HepG2 (cell line): ENCODE results near the gene DNMT3A. TPM values are rescaled to one million over a fixed set of nuclear protein-coding genes. Genes with fewer than 3 reads are reported as not detected.

ENCODE experiments used
- CBX5 ChIP-seq: sonication (generic); formaldehyde crosslinking; IDR thresholded peaks from 2 replicates; pipeline ENCODE4 v1.4.0; 2020; ENCODE audit warnings: missing genetic modification reagents, borderline replicate concordance
- DR1 ChIP-seq: sonication (generic); formaldehyde crosslinking; IDR thresholded peaks from 2 replicates; pipeline ENCODE4 v1.8.0; 2021; ENCODE audit warnings: mild to moderate bottlenecking, missing genetic modification reagents, inconsistent platforms
- FOXK2 ChIP-seq: fragments of 450-650 bp; IDR thresholded peaks from 2 replicates; pipeline ENCODE4 v1.6.1; 2016
- KAT2B ChIP-seq: fragments of 150-350 bp; IDR thresholded peaks from 2 replicates; pipeline ENCODE4 v1.6.1; 2014; ENCODE audit warnings: low read depth, low read length, borderline replicate concordance
- KDM2A ChIP-seq: sonication (generic); formaldehyde crosslinking; IDR thresholded peaks from 2 replicates; pipeline ENCODE4 v1.4.0; 2020; ENCODE audit warnings: low read depth, missing genetic modification reagents, borderline replicate concordance
- MED8 ChIP-seq: sonication (generic); formaldehyde crosslinking; IDR thresholded peaks from 2 replicates; pipeline ENCODE4 v1.8.1; 2023; ENCODE audit warnings: mild to moderate bottlenecking, missing genetic modification reagents; ENCODE audit not compliant: insufficient replicate concordance
- NFKB2 ChIP-seq: sonication (generic); formaldehyde crosslinking; IDR thresholded peaks from 2 replicates; pipeline ENCODE4 v1.4.0; 2020; ENCODE audit warnings: missing genetic modification reagents, borderline replicate concordance
- PLRG1 ChIP-seq: fragments of 450-650 bp; conservative IDR thresholded peaks from 2 replicates; pipeline ENCODE4 v1.6.1; 2016
- RCOR2 ChIP-seq: IDR thresholded peaks from 2 replicates; pipeline ENCODE4 v1.6.1; 2016; ENCODE audit warnings: missing biosample characterization, missing genetic modification reagents
- RXRA ChIP-seq: sonication (generic); formaldehyde crosslinking; IDR thresholded peaks from 2 replicates; pipeline ENCODE4 v1.5.1; 2020; ENCODE audit warnings: missing genetic modification reagents
- SMC3 ChIP-seq: IDR thresholded peaks from 2 replicates; pipeline ENCODE4 v1.6.1; 2011; ENCODE audit warnings: low read length, improper control_type of control experiment
- SOX6 ChIP-seq, 2 experiments: fragments of 450-650 bp in 1 of 2; sonication (generic) in 1 of 2; formaldehyde crosslinking in 1 of 2; IDR thresholded peaks; 2 replicates each; pipeline versions ENCODE4 v1.4.0 to v1.6.1; 2017 to 2020; ENCODE audit warnings: antibody characterized with exemption in 1 of 2, mild to moderate bottlenecking in 1 of 2, missing genetic modification reagents in 1 of 2
- TBX2 ChIP-seq: sonication (generic); formaldehyde crosslinking; IDR thresholded peaks from 2 replicates; pipeline ENCODE4 v1.5.0; 2020; ENCODE audit warnings: missing genetic modification reagents, mild to moderate bottlenecking, borderline replicate concordance
- TBX3 ChIP-seq: fragments of 450-650 bp; IDR thresholded peaks from 2 replicates; pipeline ENCODE4 v1.6.1; 2017; ENCODE audit warnings: antibody characterized with exemption, mild to moderate bottlenecking, inconsistent platforms, borderline replicate concordance
- TCF12 ChIP-seq, 2 experiments: fragments of 450-650 bp in 1 of 2; sonication (generic) in 1 of 2; formaldehyde crosslinking in 1 of 2; IDR thresholded peaks; 2 replicates each; pipeline versions ENCODE4 v1.6.1 to v1.8.0; 2017 to 2022; ENCODE audit warnings: antibody characterized with exemption in 1 of 2, mild to moderate bottlenecking in 1 of 2, missing genetic modification reagents in 1 of 2, moderate library complexity in 1 of 2
- TCF7 ChIP-seq: sonication (generic); IDR thresholded peaks from 2 replicates; pipeline ENCODE4 v1.6.1; 2016; ENCODE audit warnings: antibody characterized with exemption, low read depth
- TMF1 ChIP-seq: sonication (generic); formaldehyde crosslinking; IDR thresholded peaks from 2 replicates; pipeline ENCODE4 v1.8.1; 2022; ENCODE audit warnings: low read depth, missing genetic modification reagents
- TRIM24 ChIP-seq: sonication (generic); formaldehyde crosslinking; IDR thresholded peaks from 2 replicates; pipeline ENCODE4 v1.8.0; 2022; ENCODE audit warnings: mild to moderate bottlenecking, missing genetic modification reagents
- ZBTB21 ChIP-seq: sonication (generic); formaldehyde crosslinking; IDR thresholded peaks from 2 replicates; pipeline ENCODE4 v1.4.0; 2020; ENCODE audit warnings: missing genetic modification reagents
- ZFP36 ChIP-seq: fragments of 150-350 bp; IDR thresholded peaks from 2 replicates; pipeline ENCODE4 v1.6.1; 2018; ENCODE audit warnings: borderline replicate concordance, low read length, low read depth; ENCODE audit not compliant: partially characterized antibody
- ZFP41 ChIP-seq: sonication (generic); formaldehyde crosslinking; IDR thresholded peaks from 2 replicates; pipeline ENCODE4 v1.4.0; 2020; ENCODE audit warnings: mild to moderate bottlenecking, missing genetic modification reagents, borderline replicate concordance
- ZFY ChIP-seq: sonication (generic); formaldehyde crosslinking; IDR thresholded peaks from 2 replicates; pipeline ENCODE4 v1.4.0; 2020; ENCODE audit warnings: missing genetic modification reagents
- ZMYM4 ChIP-seq: sonication (generic); formaldehyde crosslinking; IDR thresholded peaks from 2 replicates; pipeline ENCODE4 v1.8.1; 2023; ENCODE audit warnings: mild to moderate bottlenecking, missing genetic modification reagents
- ZNF251 ChIP-seq: sonication (generic); formaldehyde crosslinking; IDR thresholded peaks from 2 replicates; pipeline ENCODE4 v1.9.0; 2021; ENCODE audit warnings: mild to moderate bottlenecking, missing genetic modification reagents
- ZNF530 ChIP-seq: sonication (generic); formaldehyde crosslinking; IDR thresholded peaks from 2 replicates; pipeline ENCODE4 v1.5.0; 2020; ENCODE audit warnings: low read depth, mild to moderate bottlenecking, missing genetic modification reagents
- ZNF577 ChIP-seq: sonication (generic); formaldehyde crosslinking; IDR thresholded peaks from 2 replicates; pipeline ENCODE4 v1.4.0; 2020; ENCODE audit warnings: mild to moderate bottlenecking, low read depth, missing genetic modification reagents, borderline replicate concordance
- ZNF75D ChIP-seq: sonication (generic); formaldehyde crosslinking; IDR thresholded peaks from 2 replicates; pipeline ENCODE4 v1.8.1; 2023; ENCODE audit warnings: missing genetic modification reagents, mild to moderate bottlenecking, borderline replicate concordance
- polyA plus RNA-seq, 8 experiments: library from polyadenylated mRNA; depleted of rRNA in 3 of 8; stranded (reverse) in 7 of 8; unstranded in 1 of 8; fragments of >200 nt; fragmentation: Illumina TruSeq in 4 of 8; extraction: Trizol in 4 of 8; gene quantifications; 2 replicates each; pipeline versions ENCODE4 v1.2.1 to v1.2.3, GENCODE V29; 2011 to 2016; ENCODE audit warnings: low read depth in 4 of 8, missing spikeins in 1 of 8, mixed read lengths in 1 of 8; ENCODE audit not compliant: insufficient read depth in 1 of 8
- total RNA-seq, 5 experiments: library from RNA; depleted of rRNA; stranded (reverse); fragments of >200 nt; fragmentation: Illumina TruSeq; extraction: Trizol; gene quantifications; 2 replicates each; pipeline ENCODE4 v1.2.3, GENCODE V29; 2016; ENCODE audit warnings: low read depth in 1 of 5
- TF ChIP-seq, protein P1 (sequence below): sonication (generic); formaldehyde crosslinking; IDR thresholded peaks from 2 replicates; pipeline ENCODE4 v1.8.1; 2023; ENCODE audit warnings: mild to moderate bottlenecking, missing genetic modification reagents
- TF ChIP-seq, protein P2 (sequence below): sonication (generic); formaldehyde crosslinking; IDR thresholded peaks from 2 replicates; pipeline ENCODE4 v1.4.0; 2020; ENCODE audit warnings: missing genetic modification reagents

Gene DNMT3A
- total and polyA plus RNA-seq, 2 of the 13 experiments (the other 11 are each of a cell fraction or from before 2014, with no cell fraction given): 14.7 to 29.1 TPM

DNA sequence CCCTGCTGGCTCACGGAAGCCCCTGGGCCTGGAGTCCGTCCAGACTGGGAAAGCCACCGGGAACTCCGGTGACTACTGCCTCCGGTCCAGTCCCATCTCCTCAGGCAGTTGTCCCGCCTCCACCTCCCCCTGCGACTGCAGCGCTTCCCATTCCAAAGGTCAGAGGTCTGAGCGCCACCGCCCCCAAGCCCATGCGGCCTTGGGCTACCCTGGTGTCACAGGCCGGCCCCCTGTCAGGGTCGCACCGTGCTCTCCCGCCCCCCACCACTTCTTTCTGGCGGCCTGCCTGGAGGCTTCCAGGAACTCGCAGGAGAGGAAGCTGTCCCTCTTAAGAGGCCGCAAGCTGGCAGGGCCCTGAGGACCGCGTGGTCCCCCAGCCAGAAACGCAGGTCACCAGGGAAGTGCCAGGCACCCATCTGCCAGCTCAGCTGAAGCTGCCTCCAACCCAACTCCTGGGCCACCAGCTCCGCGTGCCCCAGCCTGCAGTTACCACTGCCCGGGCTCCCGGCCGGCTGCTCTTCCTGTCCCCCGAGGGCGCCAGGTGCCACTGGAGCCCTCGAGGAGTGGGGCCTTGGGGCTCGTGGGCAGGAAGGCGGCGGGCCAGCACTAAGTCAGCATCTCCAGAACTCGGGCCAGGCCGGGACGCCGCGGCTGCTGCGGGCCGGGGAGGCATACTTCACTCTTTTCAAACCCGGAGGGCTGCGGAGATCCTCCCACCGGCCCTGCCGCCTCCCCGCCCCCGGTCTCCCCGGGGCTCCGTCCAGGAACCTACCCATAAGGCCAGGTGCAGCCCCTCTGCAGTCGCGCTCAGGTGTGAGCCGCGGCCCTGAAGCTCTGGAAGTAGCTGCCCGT is 90.1 kb downstream of the DNMT3A start (continued):
- TF ChIP-seq, protein P1, sequence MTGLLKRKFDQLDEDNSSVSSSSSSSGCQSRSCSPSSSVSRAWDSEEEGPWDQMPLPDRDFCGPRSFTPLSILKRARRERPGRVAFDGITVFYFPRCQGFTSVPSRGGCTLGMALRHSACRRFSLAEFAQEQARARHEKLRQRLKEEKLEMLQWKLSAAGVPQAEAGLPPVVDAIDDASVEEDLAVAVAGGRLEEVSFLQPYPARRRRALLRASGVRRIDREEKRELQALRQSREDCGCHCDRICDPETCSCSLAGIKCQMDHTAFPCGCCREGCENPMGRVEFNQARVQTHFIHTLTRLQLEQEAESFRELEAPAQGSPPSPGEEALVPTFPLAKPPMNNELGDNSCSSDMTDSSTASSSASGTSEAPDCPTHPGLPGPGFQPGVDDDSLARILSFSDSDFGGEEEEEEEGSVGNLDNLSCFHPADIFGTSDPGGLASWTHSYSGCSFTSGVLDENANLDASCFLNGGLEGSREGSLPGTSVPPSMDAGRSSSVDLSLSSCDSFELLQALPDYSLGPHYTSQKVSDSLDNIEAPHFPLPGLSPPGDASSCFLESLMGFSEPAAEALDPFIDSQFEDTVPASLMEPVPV (CRISPR knock-in tag): peak; percentile 97
- TF ChIP-seq RCOR2 (CRISPR knock-in tag) (peak; percentile 79), ZFP36 (no peak), SMC3 (no peak), PLRG1 (no peak), ZBTB21 (CRISPR knock-in tag) (no peak), NFKB2 (CRISPR knock-in tag) (peak; percentile 97), KDM2A (CRISPR knock-in tag) (peak; percentile 93), TCF7 (0 out of 2 replicates have a peak, but pooled peaks have one; percentile 39), TRIM24 (CRISPR knock-in tag) (no peak), KAT2B (no peak), FOXK2 (no peak), ZNF577 (CRISPR knock-in tag) (peak; percentile 93; the same call in 1 of the 2 replicates), SOX6 (IDR thresholded peaks at IDR 0.05) (no peak), SOX6 (CRISPR knock-in tag; IDR thresholded peaks at IDR 0.05) (peak; percentile 90), ZNF75D (CRISPR knock-in tag) (peak; percentile 96; the same call in 1 of the 2 replicates), TCF12 (IDR thresholded peaks at IDR 0.05) (no peak), TCF12 (CRISPR knock-in tag; IDR thresholded peaks at IDR 0.05) (peak; percentile 89; the same call in 1 of the 2 replicates), MED8 (CRISPR knock-in tag) (peak; percentile 98), ZFP41 (CRISPR knock-in tag) (peak; percentile 94), DR1 (CRISPR knock-in tag) (peak; percentile 94), RXRA (CRISPR knock-in tag) (peak; percentile 93), ZFY (peak; percentile 94), CBX5 (peak; percentile 93), TBX2 (CRISPR knock-in tag) (peak; percentile 95), ZNF251 (CRISPR knock-in tag) (peak; percentile 94; the same call in 1 of the 2 replicates), ZMYM4 (CRISPR knock-in tag) (peak; percentile 87), TMF1 (CRISPR knock-in tag) (peak; percentile 47; the same call in 1 of the 2 replicates), ZNF530 (CRISPR knock-in tag) (no peak), TBX3 (peak; percentile 28; the same call in 1 of the 2 replicates)
- TF ChIP-seq, protein P2, sequence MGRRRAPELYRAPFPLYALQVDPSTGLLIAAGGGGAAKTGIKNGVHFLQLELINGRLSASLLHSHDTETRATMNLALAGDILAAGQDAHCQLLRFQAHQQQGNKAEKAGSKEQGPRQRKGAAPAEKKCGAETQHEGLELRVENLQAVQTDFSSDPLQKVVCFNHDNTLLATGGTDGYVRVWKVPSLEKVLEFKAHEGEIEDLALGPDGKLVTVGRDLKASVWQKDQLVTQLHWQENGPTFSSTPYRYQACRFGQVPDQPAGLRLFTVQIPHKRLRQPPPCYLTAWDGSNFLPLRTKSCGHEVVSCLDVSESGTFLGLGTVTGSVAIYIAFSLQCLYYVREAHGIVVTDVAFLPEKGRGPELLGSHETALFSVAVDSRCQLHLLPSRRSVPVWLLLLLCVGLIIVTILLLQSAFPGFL (CRISPR knock-in tag): 0 out of 2 replicates have a peak, but pooled peaks have one; percentile 43
